ENCODE results near the gene DLG2. TPM values are rescaled to one million over a fixed set of nuclear protein-coding genes. Genes with fewer than 3 reads are reported as not detected.

DLG2 gene
- total RNA-seq, 1 experiment from 2014 or later = 17.5 TPM

- TF ChIP-seq CREM (CRISPR knock-in tag; IDR thresholded peaks at IDR 0.05) = no peak
- no peak for TF ChIP-seq ATF1 (CRISPR knock-in tag; IDR thresholded peaks at IDR 0.05)
- TF ChIP-seq RORB (CRISPR knock-in tag; IDR thresholded peaks at IDR 0.05) = no peak
Observed at GRCh38 chr11:84594602-84595001, 1032.5 kb downstream of the DLG2 start (continued).

- no peak overlapping the region for H3K27ac Mint-ChIP-seq
- ATAC-seq (no peak), DNase-seq (ENCODE audit: low spot score) (no peak)
- POLR2A ChIA-PET = no interaction called here
- CTCF ChIA-PET = no interaction called here
- no peaks in the 10 kb centered on the region for H3K9me3 Mint-ChIP-seq
- H3K27me3 Mint-ChIP-seq (ENCODE audit: low read depth) = peaks cover 5% of the 10 kb centered on the region
- TF ChIP-seq PRRX2 (CRISPR knock-in tag; IDR thresholded peaks at IDR 0.05) (no peak), SP1 (CRISPR knock-in tag; conservative IDR thresholded peaks at IDR 0.05) (no peak), ZNF232 (CRISPR knock-in tag; IDR thresholded peaks at IDR 0.05) (no peak), ZNF671 (CRISPR knock-in tag; IDR thresholded peaks at IDR 0.05) (no peak), ESRRA (CRISPR knock-in tag; IDR thresholded peaks at IDR 0.05; ENCODE audit: borderline replicate concordance) (no peak), OVOL2 (CRISPR knock-in tag; IDR thresholded peaks at IDR 0.05; ENCODE audit: borderline replicate concordance) (no peak), MYBL2 (CRISPR knock-in tag; IDR thresholded peaks at IDR 0.05) (no peak), MXD4 (CRISPR knock-in tag; IDR thresholded peaks at IDR 0.05; ENCODE audit: borderline replicate concordance) (no peak), ZBTB43 (CRISPR knock-in tag; IDR thresholded peaks at IDR 0.05) (no peak), ZNF396 (CRISPR knock-in tag; IDR thresholded peaks at IDR 0.05; ENCODE audit: borderline replicate concordance) (no peak), TCF7 (CRISPR knock-in tag; IDR thresholded peaks at IDR 0.05; ENCODE audit: low read depth) (no peak), GTF2I (CRISPR knock-in tag; conservative IDR thresholded peaks at IDR 0.05) (no peak), ZBTB21 (CRISPR knock-in tag; IDR thresholded peaks at IDR 0.05; ENCODE audit: borderline replicate concordance) (no peak), NFATC4 (CRISPR knock-in tag; IDR thresholded peaks at IDR 0.05) (no peak)
- TF ChIP-seq, protein P1, sequence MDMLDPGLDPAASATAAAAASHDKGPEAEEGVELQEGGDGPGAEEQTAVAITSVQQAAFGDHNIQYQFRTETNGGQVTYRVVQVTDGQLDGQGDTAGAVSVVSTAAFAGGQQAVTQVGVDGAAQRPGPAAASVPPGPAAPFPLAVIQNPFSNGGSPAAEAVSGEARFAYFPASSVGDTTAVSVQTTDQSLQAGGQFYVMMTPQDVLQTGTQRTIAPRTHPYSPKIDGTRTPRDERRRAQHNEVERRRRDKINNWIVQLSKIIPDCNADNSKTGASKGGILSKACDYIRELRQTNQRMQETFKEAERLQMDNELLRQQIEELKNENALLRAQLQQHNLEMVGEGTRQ (CRISPR knock-in tag; IDR thresholded peaks at IDR 0.05) = no peak
- TF ChIP-seq, protein P2, sequence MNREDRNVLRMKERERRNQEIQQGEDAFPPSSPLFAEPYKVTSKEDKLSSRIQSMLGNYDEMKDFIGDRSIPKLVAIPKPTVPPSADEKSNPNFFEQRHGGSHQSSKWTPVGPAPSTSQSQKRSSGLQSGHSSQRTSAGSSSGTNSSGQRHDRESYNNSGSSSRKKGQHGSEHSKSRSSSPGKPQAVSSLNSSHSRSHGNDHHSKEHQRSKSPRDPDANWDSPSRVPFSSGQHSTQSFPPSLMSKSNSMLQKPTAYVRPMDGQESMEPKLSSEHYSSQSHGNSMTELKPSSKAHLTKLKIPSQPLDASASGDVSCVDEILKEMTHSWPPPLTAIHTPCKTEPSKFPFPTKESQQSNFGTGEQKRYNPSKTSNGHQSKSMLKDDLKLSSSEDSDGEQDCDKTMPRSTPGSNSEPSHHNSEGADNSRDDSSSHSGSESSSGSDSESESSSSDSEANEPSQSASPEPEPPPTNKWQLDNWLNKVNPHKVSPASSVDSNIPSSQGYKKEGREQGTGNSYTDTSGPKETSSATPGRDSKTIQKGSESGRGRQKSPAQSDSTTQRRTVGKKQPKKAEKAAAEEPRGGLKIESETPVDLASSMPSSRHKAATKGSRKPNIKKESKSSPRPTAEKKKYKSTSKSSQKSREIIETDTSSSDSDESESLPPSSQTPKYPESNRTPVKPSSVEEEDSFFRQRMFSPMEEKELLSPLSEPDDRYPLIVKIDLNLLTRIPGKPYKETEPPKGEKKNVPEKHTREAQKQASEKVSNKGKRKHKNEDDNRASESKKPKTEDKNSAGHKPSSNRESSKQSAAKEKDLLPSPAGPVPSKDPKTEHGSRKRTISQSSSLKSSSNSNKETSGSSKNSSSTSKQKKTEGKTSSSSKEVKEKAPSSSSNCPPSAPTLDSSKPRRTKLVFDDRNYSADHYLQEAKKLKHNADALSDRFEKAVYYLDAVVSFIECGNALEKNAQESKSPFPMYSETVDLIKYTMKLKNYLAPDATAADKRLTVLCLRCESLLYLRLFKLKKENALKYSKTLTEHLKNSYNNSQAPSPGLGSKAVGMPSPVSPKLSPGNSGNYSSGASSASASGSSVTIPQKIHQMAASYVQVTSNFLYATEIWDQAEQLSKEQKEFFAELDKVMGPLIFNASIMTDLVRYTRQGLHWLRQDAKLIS (CRISPR knock-in tag; IDR thresholded peaks at IDR 0.05; ENCODE audit: borderline replicate concordance) = no peak
- TF ChIP-seq, protein P3, sequence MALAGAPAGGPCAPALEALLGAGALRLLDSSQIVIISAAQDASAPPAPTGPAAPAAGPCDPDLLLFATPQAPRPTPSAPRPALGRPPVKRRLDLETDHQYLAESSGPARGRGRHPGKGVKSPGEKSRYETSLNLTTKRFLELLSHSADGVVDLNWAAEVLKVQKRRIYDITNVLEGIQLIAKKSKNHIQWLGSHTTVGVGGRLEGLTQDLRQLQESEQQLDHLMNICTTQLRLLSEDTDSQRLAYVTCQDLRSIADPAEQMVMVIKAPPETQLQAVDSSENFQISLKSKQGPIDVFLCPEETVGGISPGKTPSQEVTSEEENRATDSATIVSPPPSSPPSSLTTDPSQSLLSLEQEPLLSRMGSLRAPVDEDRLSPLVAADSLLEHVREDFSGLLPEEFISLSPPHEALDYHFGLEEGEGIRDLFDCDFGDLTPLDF (CRISPR knock-in tag; IDR thresholded peaks at IDR 0.05) = no peak
- TF ChIP-seq, protein P4, sequence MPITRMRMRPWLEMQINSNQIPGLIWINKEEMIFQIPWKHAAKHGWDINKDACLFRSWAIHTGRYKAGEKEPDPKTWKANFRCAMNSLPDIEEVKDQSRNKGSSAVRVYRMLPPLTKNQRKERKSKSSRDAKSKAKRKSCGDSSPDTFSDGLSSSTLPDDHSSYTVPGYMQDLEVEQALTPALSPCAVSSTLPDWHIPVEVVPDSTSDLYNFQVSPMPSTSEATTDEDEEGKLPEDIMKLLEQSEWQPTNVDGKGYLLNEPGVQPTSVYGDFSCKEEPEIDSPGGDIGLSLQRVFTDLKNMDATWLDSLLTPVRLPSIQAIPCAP (CRISPR knock-in tag; IDR thresholded peaks at IDR 0.05) = no peak
- TF ChIP-seq, protein P5, sequence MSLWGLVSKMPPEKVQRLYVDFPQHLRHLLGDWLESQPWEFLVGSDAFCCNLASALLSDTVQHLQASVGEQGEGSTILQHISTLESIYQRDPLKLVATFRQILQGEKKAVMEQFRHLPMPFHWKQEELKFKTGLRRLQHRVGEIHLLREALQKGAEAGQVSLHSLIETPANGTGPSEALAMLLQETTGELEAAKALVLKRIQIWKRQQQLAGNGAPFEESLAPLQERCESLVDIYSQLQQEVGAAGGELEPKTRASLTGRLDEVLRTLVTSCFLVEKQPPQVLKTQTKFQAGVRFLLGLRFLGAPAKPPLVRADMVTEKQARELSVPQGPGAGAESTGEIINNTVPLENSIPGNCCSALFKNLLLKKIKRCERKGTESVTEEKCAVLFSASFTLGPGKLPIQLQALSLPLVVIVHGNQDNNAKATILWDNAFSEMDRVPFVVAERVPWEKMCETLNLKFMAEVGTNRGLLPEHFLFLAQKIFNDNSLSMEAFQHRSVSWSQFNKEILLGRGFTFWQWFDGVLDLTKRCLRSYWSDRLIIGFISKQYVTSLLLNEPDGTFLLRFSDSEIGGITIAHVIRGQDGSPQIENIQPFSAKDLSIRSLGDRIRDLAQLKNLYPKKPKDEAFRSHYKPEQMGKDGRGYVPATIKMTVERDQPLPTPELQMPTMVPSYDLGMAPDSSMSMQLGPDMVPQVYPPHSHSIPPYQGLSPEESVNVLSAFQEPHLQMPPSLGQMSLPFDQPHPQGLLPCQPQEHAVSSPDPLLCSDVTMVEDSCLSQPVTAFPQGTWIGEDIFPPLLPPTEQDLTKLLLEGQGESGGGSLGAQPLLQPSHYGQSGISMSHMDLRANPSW (CRISPR knock-in tag; conservative IDR thresholded peaks at IDR 0.05; ENCODE audit: low read depth) = no peak
- no peak overlapping the region for H3K4me3 Mint-ChIP-seq
- H3K36me3 Mint-ChIP-seq = no peaks in the 10 kb centered on the region
- peaks cover 17% of the 10 kb centered on the region for H3K4me1 Mint-ChIP-seq
Observed at GRCh38 chr11:84590106-84590505, 1037.0 kb downstream of the DLG2 start.

Measured in WTC11 (cell line).